Measurements from ENCODE around the gene CD82. TPM values are rescaled to one million over a fixed set of nuclear protein-coding genes. Genes with fewer than 3 reads are reported as not detected.

CD82 gene
- total and polyA plus RNA-seq, 2 of the 8 experiments (the other 6 are each of a cell fraction or from before 2014, with no cell fraction given): 7.9 to 10.3 TPM

DNA sequence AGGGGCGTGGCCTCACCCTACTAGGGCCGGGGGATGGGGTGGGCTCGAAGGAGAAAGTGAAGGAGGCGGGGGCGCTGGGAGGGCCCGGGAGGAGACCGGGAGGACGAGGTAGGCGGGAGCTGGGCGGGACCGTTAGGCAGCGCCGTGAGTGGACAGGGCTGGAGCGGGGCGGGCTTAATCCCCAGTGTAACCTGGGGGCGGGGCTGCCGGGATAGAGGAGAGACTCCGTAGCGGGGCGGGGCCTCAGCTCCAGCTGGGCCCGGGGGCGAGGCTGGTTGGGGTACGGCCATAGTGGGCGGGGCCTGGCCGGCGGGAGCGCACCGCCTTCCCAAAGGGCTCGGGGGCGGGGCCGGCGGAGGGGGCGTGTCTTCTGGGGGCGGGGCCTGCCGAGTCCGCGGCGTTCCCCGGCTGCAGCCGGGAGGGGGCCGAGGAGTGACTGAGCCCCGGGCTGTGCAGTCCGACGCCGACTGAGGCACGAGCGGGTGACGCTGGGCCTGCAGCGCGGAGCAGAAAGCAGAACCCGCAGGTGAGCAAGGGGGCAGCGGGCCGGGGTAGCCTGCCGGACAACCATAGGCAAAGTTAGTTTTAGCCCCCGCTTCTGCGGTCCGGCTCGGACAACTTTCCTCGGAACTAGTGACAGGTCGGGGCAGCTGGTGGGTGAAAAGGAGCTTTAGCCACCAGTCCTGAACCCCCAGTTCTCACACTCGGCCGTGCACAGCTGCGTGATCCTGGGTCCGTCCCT, at the start of gene CD82 (continued):
- TF ChIP-seq CHD7 (IDR thresholded peaks at IDR 0.05; ENCODE audit: insufficient replicate concordance, low read length) (no peak), EZH2 (IDR thresholded peaks at IDR 0.05; ENCODE audit: low read depth, low read length, severe bottlenecking) (peak; percentile 35), NRF1 (IDR thresholded peaks at IDR 0.05; ENCODE audit: low read depth, low read length) (no peak), TAF1 (IDR thresholded peaks at IDR 0.05; ENCODE audit: low read depth, low read length) (peak; percentile 60; the same call in 1 of the 2 replicates)
